Mesendoderm (in vitro differentiated cells): ENCODE data around the gene RSBN1.

Experiments
- DNase-seq: peaks from one replicate; pipeline ENCODE4 v3.0.0; 2013
- H2AK5ac ChIP-seq: 2 replicates; pipeline ENCODE4 v1.6.1; 2013; ENCODE audit warnings: low read length, inconsistent platforms
- H2BK120ac ChIP-seq: 2 replicates; pipeline ENCODE4 v1.6.1; 2013; ENCODE audit warnings: low read depth, mild to moderate bottlenecking, low read length, moderate library complexity, mixed read lengths
- H2BK15ac ChIP-seq: replicated peaks from 2 replicates; pipeline ENCODE4 v1.6.1; 2013; ENCODE audit warnings: low read depth, mild to moderate bottlenecking, moderate library complexity
- H2BK5ac ChIP-seq: 2 replicates; pipeline ENCODE4 v1.6.1; 2013; ENCODE audit warnings: low read length, inconsistent platforms
- H3K18ac ChIP-seq: 2 replicates; pipeline ENCODE4 v1.6.1; 2013; ENCODE audit warnings: mild to moderate bottlenecking, low read length, mixed read lengths
- H3K23ac ChIP-seq: one replicate; pipeline ENCODE4 v1.6.1; 2013; ENCODE audit warnings: low read length
- H3K27ac ChIP-seq: 2 replicates; pipeline ENCODE4 v1.5.1; 2013; ENCODE audit warnings: low read depth, mild to moderate bottlenecking, inconsistent platforms, low read length, moderate library complexity
- H3K27me3 ChIP-seq: 2 replicates; pipeline ENCODE4 v1.6.1; 2013; ENCODE audit warnings: low read length, control low read depth, mild to moderate bottlenecking, inconsistent platforms; ENCODE audit not compliant: insufficient read depth, poor library complexity
- H3K36me3 ChIP-seq: 2 replicates; pipeline ENCODE4 v1.6.1; 2013; ENCODE audit warnings: low read length, inconsistent platforms; ENCODE audit not compliant: control insufficient read depth, insufficient read depth
- H3K4ac ChIP-seq: one replicate; pipeline ENCODE4 v1.6.1; 2013; ENCODE audit warnings: low read depth, mild to moderate bottlenecking, low read length, moderate library complexity
- H3K4me1 ChIP-seq: 2 replicates; pipeline ENCODE4 v1.6.1; 2013; ENCODE audit warnings: low read depth, low read length, inconsistent platforms; ENCODE audit not compliant: control insufficient read depth
- H3K4me2 ChIP-seq: 2 replicates; pipeline ENCODE4 v1.6.1; 2013; ENCODE audit warnings: low read length
- H3K4me3 ChIP-seq: 2 replicates; pipeline ENCODE4 v1.5.1; 2013; ENCODE audit warnings: mild to moderate bottlenecking, low read length
- H3K56ac ChIP-seq: one replicate; pipeline ENCODE4 v1.6.1; 2013; ENCODE audit warnings: low read length
- H3K79me1 ChIP-seq: 2 replicates; pipeline ENCODE4 v1.6.1; 2013; ENCODE audit warnings: low read length, inconsistent platforms
- H3K79me2 ChIP-seq: 2 replicates; pipeline ENCODE4 v1.6.1; 2013; ENCODE audit warnings: mild to moderate bottlenecking, low read length; ENCODE audit not compliant: control insufficient read depth, insufficient read depth
- H3K9ac ChIP-seq: 2 replicates; pipeline ENCODE4 v1.6.1; 2013; ENCODE audit warnings: low read length, inconsistent platforms
- H4K5ac ChIP-seq: one replicate; pipeline ENCODE4 v1.6.1; 2013; ENCODE audit warnings: low read length
- H4K8ac ChIP-seq: one replicate; pipeline ENCODE4 v1.6.1; 2013; ENCODE audit warnings: low read depth, mild to moderate bottlenecking, control low read depth, low read length, moderate library complexity
- WGBS: extraction: QIAGEN DNeasy Blood & Tissue Kit; methylation state at CpG from one replicate; pipeline ENCODE4 v1.1.7; 2013; ENCODE audit warnings: low lambda C conversion rate, missing lambda C conversion rate; ENCODE audit not compliant: insufficient coverage; ENCODE audit errors: extremely low coverage; 5-methylcytosine and 5-hydroxymethylcytosine counted together

Gene RSBN1

GRCh38 chr1:113850127-113850796, 38.0 kb upstream of the RSBN1 start:
- H3K4me1 ChIP-seq: no peaks in the 10 kb centered on the region
- no peaks in the 10 kb centered on the region for H3K79me1 ChIP-seq

GRCh38 chr1:113849072-113849471, 36.8 kb upstream of the RSBN1 start:
- Histone ChIP-seq H3K4me1 (no peaks in the 10 kb centered on the region), H3K27me3 (no peaks in the 10 kb centered on the region), H3K36me3 (no peaks in the 10 kb centered on the region), H3K27ac (no peak overlapping the region), H2AK5ac (no peak overlapping the region), H3K9ac (no peak overlapping the region), H3K4ac (no peak overlapping the region), H3K79me2 (no peaks in the 10 kb centered on the region), H2BK15ac (no peak overlapping the region), H3K79me1 (no peaks in the 10 kb centered on the region), H3K18ac (no peak overlapping the region), H3K23ac (no peak overlapping the region), H3K4me2 (no peak overlapping the region), H3K56ac (no peak overlapping the region), H2BK120ac (no peak overlapping the region), H2BK5ac (no peak overlapping the region), H3K4me3 (no peak overlapping the region), H4K5ac (no peak overlapping the region), H4K8ac (no peak overlapping the region)
- no peak for DNase-seq

More at GRCh38 chr1:113850127-113850796, 38.0 kb upstream of the RSBN1 start:
- no peak overlapping the region for H3K4ac ChIP-seq
- H2BK15ac ChIP-seq: no peak overlapping the region
- H3K23ac ChIP-seq: no peak overlapping the region
- H3K9ac ChIP-seq: no peak overlapping the region
- no peak overlapping the region for H3K18ac ChIP-seq
- no peaks in the 10 kb centered on the region for H3K36me3 ChIP-seq
- no peak overlapping the region for H3K4me3 ChIP-seq
- no peak overlapping the region for H4K5ac ChIP-seq
- no peak overlapping the region for H3K27ac ChIP-seq
- no peaks in the 10 kb centered on the region for H3K27me3 ChIP-seq
- no peak for DNase-seq
- H2BK5ac ChIP-seq: no peak overlapping the region
- H2AK5ac ChIP-seq: no peak overlapping the region
- H3K4me2 ChIP-seq: no peak overlapping the region
- no peak overlapping the region for H3K56ac ChIP-seq
- H3K79me2 ChIP-seq: no peaks in the 10 kb centered on the region
- no CpG with 5 or more reads among the region's 3 CpGs for WGBS
- no peak overlapping the region for H4K8ac ChIP-seq
- H2BK120ac ChIP-seq: no peak overlapping the region

- no peak overlapping the region for H2AK5ac ChIP-seq
- no peak overlapping the region for H4K5ac ChIP-seq
- no peaks in the 10 kb centered on the region for H3K79me1 ChIP-seq
- H3K4ac ChIP-seq: no peak overlapping the region
- H3K18ac ChIP-seq: no peak overlapping the region
- no peak overlapping the region for H2BK15ac ChIP-seq
- no peak overlapping the region for H3K4me2 ChIP-seq
- no peak overlapping the region for H3K23ac ChIP-seq
- H3K27me3 ChIP-seq: no peaks in the 10 kb centered on the region
- DNase-seq: no peak
- H4K8ac ChIP-seq: no peak overlapping the region
- no peaks in the 10 kb centered on the region for H3K36me3 ChIP-seq
- H2BK5ac ChIP-seq: no peak overlapping the region
- H2BK120ac ChIP-seq: no peak overlapping the region
- H3K79me2 ChIP-seq: no peaks in the 10 kb centered on the region
- no peak overlapping the region for H3K56ac ChIP-seq
- H3K27ac ChIP-seq: no peak overlapping the region
- no peak overlapping the region for H3K9ac ChIP-seq
- no peaks in the 10 kb centered on the region for H3K4me1 ChIP-seq
- no peak overlapping the region for H3K4me3 ChIP-seq
- WGBS: no CpG with 5 or more reads among the region's 2 CpGs
Measured at GRCh38 chr1:113846391-113847035, 34.2 kb upstream of the RSBN1 start.

DNA sequence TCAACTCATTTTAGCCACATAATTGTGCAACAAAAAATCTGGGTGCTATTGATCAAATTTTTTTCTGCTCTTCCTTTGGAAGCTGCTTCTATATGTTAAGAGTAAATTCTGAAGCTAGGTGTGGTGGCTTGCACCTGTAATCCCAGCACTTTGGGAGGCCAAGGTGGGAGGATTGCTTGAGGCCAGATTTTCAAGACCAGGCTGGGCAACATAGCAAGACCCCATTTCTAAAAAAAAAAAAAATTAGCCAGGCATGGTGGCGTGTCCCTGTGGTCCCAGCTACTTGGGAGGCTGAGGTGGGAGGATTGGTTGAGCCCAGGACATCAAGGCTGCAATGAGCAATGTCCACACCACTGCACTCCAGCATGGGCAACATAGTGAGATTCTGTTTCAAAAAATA, 24.3 kb upstream of the RSBN1 start:
- H3K79me2 ChIP-seq: no peaks in the 10 kb centered on the region

DNA sequence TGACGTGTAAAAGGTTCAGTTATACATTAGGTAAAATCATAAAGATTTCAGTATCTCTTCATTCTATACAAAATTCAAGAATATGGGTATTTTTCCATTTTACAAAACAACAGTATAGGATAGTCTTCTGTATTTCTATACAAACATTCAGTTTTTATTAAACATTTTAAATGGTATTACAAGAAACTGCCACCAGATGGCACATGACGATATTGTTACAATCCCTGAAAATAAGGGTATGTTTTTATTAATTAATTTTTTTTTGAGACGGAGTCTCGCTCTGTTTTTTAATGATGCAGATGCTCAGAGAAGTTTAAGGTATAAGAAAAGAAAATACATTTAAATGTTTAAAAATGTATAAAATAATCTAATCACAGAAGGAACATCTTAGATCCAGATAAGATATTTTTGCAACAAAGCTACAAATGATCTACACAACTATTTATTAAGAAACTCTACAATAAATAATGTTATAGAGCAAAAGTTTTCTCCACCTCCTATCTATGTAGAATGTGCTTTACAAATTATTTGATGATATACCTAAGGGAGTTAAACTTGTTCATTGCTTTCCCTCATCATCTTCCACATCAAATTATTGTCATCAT, 23.5 kb upstream of the RSBN1 start:
- Histone ChIP-seq H3K27ac (no peak overlapping the region), H3K18ac (no peak overlapping the region), H3K4me2 (no peak overlapping the region), H3K23ac (no peak overlapping the region), H2BK120ac (no peak overlapping the region), H2BK5ac (no peak overlapping the region), H3K79me1 (no peaks in the 10 kb centered on the region), H3K4me1 (no peaks in the 10 kb centered on the region), H3K9ac (no peak overlapping the region), H3K79me2 (no peaks in the 10 kb centered on the region), H4K8ac (no peak overlapping the region), H3K4ac (no peak overlapping the region), H3K27me3 (no peaks in the 10 kb centered on the region), H4K5ac (no peak overlapping the region), H3K4me3 (no peak overlapping the region), H3K56ac (no peak overlapping the region), H2BK15ac (no peak overlapping the region), H3K36me3 (no peaks in the 10 kb centered on the region), H2AK5ac (no peak overlapping the region)
- no CpG with 5 or more reads among the region's 4 CpGs for WGBS
- DNase-seq: peak; percentile 14

More for the DNA sequence above, 24.3 kb upstream of the RSBN1 start:
- no peak overlapping the region for H3K4me2 ChIP-seq
- no peak overlapping the region for H2BK15ac ChIP-seq
- H2BK5ac ChIP-seq: no peak overlapping the region
- no peak overlapping the region for H4K5ac ChIP-seq
- H3K4me3 ChIP-seq: no peak overlapping the region
- no peak overlapping the region for H3K56ac ChIP-seq
- WGBS: no CpG with 5 or more reads among the region's 1 CpG
- H3K4ac ChIP-seq: no peak overlapping the region
- no peak overlapping the region for H3K9ac ChIP-seq
- no peak overlapping the region for H3K23ac ChIP-seq
- no peak overlapping the region for H4K8ac ChIP-seq
- no peak overlapping the region for H2AK5ac ChIP-seq
- no peaks in the 10 kb centered on the region for H3K36me3 ChIP-seq
- H2BK120ac ChIP-seq: no peak overlapping the region
- H3K27ac ChIP-seq: no peak overlapping the region
- no peaks in the 10 kb centered on the region for H3K4me1 ChIP-seq
- no peak for DNase-seq
- no peaks in the 10 kb centered on the region for H3K79me1 ChIP-seq
- H3K27me3 ChIP-seq: no peaks in the 10 kb centered on the region
- H3K18ac ChIP-seq: no peak overlapping the region
